PFSK-1 (cell line): ENCODE results near the gene DYNC1H1.
A peak's percentile ranks its signal among the peaks of the same experiment; 100 is the strongest.

Experiments
- POLR2AphosphoS5 ChIP-seq: IDR thresholded peaks from 2 replicates; pipeline ENCODE4 v1.6.1; 2012; ENCODE audit warnings: low read depth, mild to moderate bottlenecking, control low read depth, low read length, moderate library complexity
- REST ChIP-seq, 2 experiments: IDR thresholded peaks; 2 replicates each; pipeline versions ENCODE4 v1.6.1 to v1.8.0; 2011 to 2012; ENCODE audit warnings: low read depth in 2 of 2, low read length in 2 of 2, control low read depth in 1 of 2, inconsistent platforms in 1 of 2, mild to moderate bottlenecking in 1 of 2, moderate library complexity in 1 of 2; ENCODE audit not compliant: insufficient read depth in 1 of 2
- TAF1 ChIP-seq: IDR thresholded peaks from 2 replicates; pipeline ENCODE4 v1.6.1; 2012; ENCODE audit warnings: low read length, control low read depth, borderline replicate concordance; ENCODE audit not compliant: insufficient read depth

- TF ChIP-seq TAF1 (peak; percentile 80; the same call in 1 of the 2 replicates), POLR2AphosphoS5 (peak; percentile 91), REST (IDR thresholded peaks at IDR 0.05; ENCODE audit: insufficient read depth in 1 of 2, low read depth in 2 of 2, low read length in 2 of 2) (no peak)
Observed at GRCh38 chr14:101964297-101965180, at the start of gene DYNC1H1.
